ENCODE results near the gene ZNF232. TPM values are rescaled to one million over a fixed set of nuclear protein-coding genes. Genes with fewer than 3 reads are reported as not detected.
A peak's percentile ranks its signal among the peaks of the same experiment; 100 is the strongest.

The ZNF232 gene
- 11.1 TPM for total RNA-seq (2021; ENCODE audit: unreplicated experiment)
- 4.2 and 5.9 TPM in 2 replicates for polyA plus RNA-seq (2012)
- percentile 51 among the genes with signal in this experiment for Bru-seq, nascent RNA
- BruChase-seq, experiment 1, labeled RNA remaining after a 6-hour chase = percentile 46 among the genes with signal in this experiment
- percentile 55 among the genes with signal in this experiment for BruChase-seq, experiment 2, labeled RNA remaining after a 2-hour chase
- long read RNA-seq, partial matches to known transcripts = 1 of 14 reads
- long read RNA-seq, other reads (novel, unspliced or antisense) = 8 of 14 reads

DNA sequence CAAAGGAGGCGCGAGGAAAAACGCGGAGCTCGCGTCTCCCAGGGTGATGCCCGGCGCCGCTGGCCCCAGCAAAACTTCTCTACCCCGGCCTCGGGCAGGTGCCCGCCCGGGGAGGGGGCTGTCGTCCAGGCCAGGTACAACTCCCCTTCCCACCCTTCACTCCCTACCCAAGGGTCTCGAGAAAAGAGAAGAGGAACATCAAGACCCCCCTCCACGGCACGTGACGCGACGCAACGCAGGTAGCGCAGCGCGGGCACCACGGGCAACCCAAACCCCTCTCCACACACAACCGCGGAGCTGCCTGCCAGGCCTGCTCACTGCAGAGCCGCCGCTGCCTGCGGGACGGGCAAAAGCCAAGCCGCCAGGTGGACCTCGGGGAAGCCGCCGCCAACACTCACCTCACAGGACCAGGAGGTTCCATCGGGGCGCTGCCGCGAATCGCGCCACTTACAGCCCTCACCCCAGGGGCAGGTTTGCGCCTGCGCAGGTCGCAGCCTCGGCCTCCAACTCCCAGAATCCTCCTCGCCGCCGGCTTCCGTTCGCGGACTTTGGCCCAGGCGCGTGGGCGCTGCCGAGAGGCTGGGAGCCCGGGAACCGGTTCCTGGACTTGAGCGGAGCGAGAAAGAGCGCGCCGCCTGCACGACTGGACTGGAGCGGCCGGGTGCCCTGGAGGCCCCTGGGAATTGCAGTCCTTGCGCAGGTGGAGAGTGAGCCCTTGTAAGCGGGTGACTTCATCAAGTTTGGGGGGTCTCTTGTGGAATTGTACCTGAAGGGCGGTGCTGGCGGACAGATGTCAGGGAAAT is at the start of gene ZNF232:
Gene ZNF232, minus strand, starts transcription at position 477 of the 803 bp plus-strand sequence. Its CDS starts 56 bp downstream, at position 421.
- ChIA-PET RAD21 (ENCODE audit: low non-redundant PET in 1 of 2, low total read pairs in 2 of 2, uncharacterized antibody in 2 of 2, unreplicated experiment in 2 of 2) (no interaction called here), POLR2A (no interaction called here), CTCF (no interaction called here)
- H3K9me3 ChIP-seq (ENCODE audit: control insufficient read depth in 1 of 2, insufficient read depth in 1 of 2, low read depth in 1 of 2, low read length in 2 of 2) = 0 out of 4 replicates have a peak, but pooled peaks cover 0 to 10% of the 10 kb centered on the region in 2 experiments
- peak within 1 kb of the TSS; percentile 66 to 72 for H3K4me3 ChIP-seq (replicated peaks in 1 of 2; ENCODE audit: low read depth in 1 of 2, low read length in 2 of 2)
- peaks cover 0 to 15% of the 10 kb centered on the region in 2 experiments; a peak in 2 of 4 replicates for H3K4me1 ChIP-seq (ENCODE audit: control insufficient read depth in 1 of 2, insufficient read depth in 2 of 2, low read length in 2 of 2)
- no peaks in the 10 kb centered on the region for H3K9me2 ChIP-seq (ENCODE audit: insufficient read depth)
- peak within 1 kb of the TSS; percentile 89 for H3K4me2 ChIP-seq (ENCODE audit: low read length)
- H3K27me3 ChIP-seq (ENCODE audit: insufficient read depth, low read length) = no peaks in the 10 kb centered on the region
- H3K9ac ChIP-seq (ENCODE audit: low read length) = peak within 1 kb of the TSS; percentile 72
- H3K36me3 ChIP-seq (ENCODE audit: control insufficient read depth in 1 of 2, insufficient read depth in 2 of 2, low read length in 2 of 2) = peaks cover 9 to 30% of the 10 kb centered on the region in 2 experiments
- H3K79me2 ChIP-seq (ENCODE audit: insufficient read depth, low read length) = peaks cover 19% of the 10 kb centered on the region
- intact Hi-C loops (cut with micrococcal nuclease) = loop anchor here (10.0 kb wide), 1 partner anchor 83 kb away; the partner anchor contains the start of gene ZNF594
- peak within 1 kb of the TSS; percentile 10 for H2AFZ ChIP-seq (ENCODE audit: low read depth, low read length, poor library complexity, severe bottlenecking)
- H4K20me1 ChIP-seq (ENCODE audit: insufficient read depth) = no peaks in the 10 kb centered on the region
- peak within 1 kb of the TSS; percentile 66 for H3K27ac ChIP-seq (ENCODE audit: low read depth, low read length)
- DNase-seq (ENCODE audit: low read depth, low spot score) (peak; percentile 91), ATAC-seq (peak; percentile 91)
- BruUV-seq (replicated peaks) = no TSS peak
- TF ChIP-seq CBX3 (IDR thresholded peaks at IDR 0.05; ENCODE audit: low read depth) (no peak), EZH2phosphoT487 (IDR thresholded peaks at IDR 0.05; ENCODE audit: borderline replicate concordance) (no peak), EZH2 (IDR thresholded peaks at IDR 0.05) (no peak), ZNF274 (IDR thresholded peaks at IDR 0.05; ENCODE audit: low read depth, low read length) (no peak), ZFX (IDR thresholded peaks at IDR 0.05) (peak; percentile 52; the same call in 1 of the 2 replicates), RAD21 (IDR thresholded peaks at IDR 0.05; ENCODE audit: low read depth) (no peak), POLR2AphosphoS5 (IDR thresholded peaks at IDR 0.05; ENCODE audit: low read depth, low read length) (peak; percentile 84), TCF7L2 (IDR thresholded peaks at IDR 0.05; ENCODE audit: borderline replicate concordance, extremely low read depth, insufficient read depth, insufficient read length) (peak; percentile 18), SP1 (IDR thresholded peaks at IDR 0.05; ENCODE audit: low read depth) (0 out of 2 replicates have a peak, but pooled peaks have one; percentile 31), FOSL1 (IDR thresholded peaks at IDR 0.05; ENCODE audit: low read depth) (no peak), SRF (IDR thresholded peaks at IDR 0.05; ENCODE audit: low read depth) (no peak), POLR2A (IDR thresholded peaks at IDR 0.05; ENCODE audit: borderline replicate concordance, extremely low read depth, insufficient read depth, insufficient read length) (peak; percentile 35), ELF1 (IDR thresholded peaks at IDR 0.05; ENCODE audit: borderline replicate concordance, low read depth) (peak; percentile 53; the same call in 1 of the 2 replicates), REST (IDR thresholded peaks at IDR 0.05; ENCODE audit: low read depth) (no peak), SIN3A (IDR thresholded peaks at IDR 0.05; ENCODE audit: low read depth) (no peak)
- TF ChIP-seq, protein P1, sequence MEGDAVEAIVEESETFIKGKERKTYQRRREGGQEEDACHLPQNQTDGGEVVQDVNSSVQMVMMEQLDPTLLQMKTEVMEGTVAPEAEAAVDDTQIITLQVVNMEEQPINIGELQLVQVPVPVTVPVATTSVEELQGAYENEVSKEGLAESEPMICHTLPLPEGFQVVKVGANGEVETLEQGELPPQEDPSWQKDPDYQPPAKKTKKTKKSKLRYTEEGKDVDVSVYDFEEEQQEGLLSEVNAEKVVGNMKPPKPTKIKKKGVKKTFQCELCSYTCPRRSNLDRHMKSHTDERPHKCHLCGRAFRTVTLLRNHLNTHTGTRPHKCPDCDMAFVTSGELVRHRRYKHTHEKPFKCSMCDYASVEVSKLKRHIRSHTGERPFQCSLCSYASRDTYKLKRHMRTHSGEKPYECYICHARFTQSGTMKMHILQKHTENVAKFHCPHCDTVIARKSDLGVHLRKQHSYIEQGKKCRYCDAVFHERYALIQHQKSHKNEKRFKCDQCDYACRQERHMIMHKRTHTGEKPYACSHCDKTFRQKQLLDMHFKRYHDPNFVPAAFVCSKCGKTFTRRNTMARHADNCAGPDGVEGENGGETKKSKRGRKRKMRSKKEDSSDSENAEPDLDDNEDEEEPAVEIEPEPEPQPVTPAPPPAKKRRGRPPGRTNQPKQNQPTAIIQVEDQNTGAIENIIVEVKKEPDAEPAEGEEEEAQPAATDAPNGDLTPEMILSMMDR (IDR thresholded peaks at IDR 0.05 in 2 of 3, conservative IDR thresholded peaks at IDR 0.05 in 1 of 3; ENCODE audit: borderline replicate concordance in 1 of 3, insufficient read depth in 1 of 3, low read depth in 2 of 3, low read length in 2 of 3) = no peak
- TF ChIP-seq, protein P2, sequence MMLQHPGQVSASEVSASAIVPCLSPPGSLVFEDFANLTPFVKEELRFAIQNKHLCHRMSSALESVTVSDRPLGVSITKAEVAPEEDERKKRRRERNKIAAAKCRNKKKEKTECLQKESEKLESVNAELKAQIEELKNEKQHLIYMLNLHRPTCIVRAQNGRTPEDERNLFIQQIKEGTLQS (IDR thresholded peaks at IDR 0.05) = no peak

Data from HCT116 (cell line).